ENCODE data around the gene CTNNA1. TPM values are rescaled to one million over a fixed set of nuclear protein-coding genes. Genes with fewer than 3 reads are reported as not detected.

CTNNA1 gene
- total RNA-seq, 1 experiment from 2014 or later = 734 TPM

DNA sequence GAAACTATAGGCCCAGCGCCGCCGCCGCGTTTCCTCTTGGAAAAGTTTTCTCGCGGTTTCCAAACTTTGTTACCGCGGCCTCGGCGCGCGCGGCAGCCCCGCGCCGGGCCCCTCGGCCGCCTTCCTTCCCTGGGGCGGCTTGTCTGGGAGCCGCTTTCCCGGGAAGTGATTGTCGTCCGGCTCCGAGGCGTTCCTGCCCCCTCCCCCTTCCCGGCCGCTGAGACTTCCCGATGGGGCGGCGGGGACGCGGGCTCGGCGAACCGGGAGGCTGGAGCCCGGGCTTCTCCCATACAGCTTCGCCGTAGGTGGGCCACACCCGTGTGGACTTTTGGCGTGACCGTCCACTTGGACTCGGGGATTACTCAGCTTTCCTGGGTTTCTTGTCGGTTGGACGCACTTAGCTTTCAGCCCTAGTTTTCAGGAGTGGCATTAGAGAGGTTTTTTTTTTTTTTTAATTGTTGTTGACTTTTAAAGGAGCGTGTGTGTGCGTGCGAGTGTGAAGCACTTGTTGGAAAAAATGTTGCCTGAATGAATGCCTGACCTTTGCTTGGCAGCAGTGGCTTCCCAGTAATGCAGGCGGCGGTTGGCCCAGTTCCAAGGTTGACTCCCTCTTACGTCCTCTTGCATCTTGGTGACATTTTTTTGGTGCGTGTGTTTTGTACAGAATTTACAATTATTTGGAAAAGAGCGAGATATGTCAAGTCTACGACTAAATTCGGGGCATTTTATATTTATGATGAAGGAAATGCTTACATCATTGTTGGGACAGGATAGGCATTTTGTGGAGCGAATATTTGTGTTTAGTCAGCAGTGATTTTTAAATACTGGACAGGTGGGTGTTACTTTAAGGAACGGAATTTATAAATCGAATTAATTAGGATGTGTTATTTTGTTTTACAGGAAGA, 821 bp downstream of the CTNNA1 start:
- peaks cover 74% of the 10 kb centered on the region for H3K36me3 Mint-ChIP-seq (ENCODE audit: insufficient read depth, unreplicated experiment)
- H3K4me1 Mint-ChIP-seq (ENCODE audit: low read depth, unreplicated experiment) = peaks cover 55% of the 10 kb centered on the region
- intact Hi-C loops (cut with micrococcal nuclease; ENCODE audit: unreplicated experiment) = loop anchor here (5.0 to 10.0 kb wide), 3 partner anchors 102 to 518 kb away; partner anchors contain the start of gene HSPA9
- peak overlapping the region; percentile 95 for H3K27ac Mint-ChIP-seq (ENCODE audit: unreplicated experiment)
- H3K4me3 Mint-ChIP-seq (ENCODE audit: low read depth, unreplicated experiment) = peak overlapping the region; percentile 89
- TF ChIP-seq, protein P1, sequence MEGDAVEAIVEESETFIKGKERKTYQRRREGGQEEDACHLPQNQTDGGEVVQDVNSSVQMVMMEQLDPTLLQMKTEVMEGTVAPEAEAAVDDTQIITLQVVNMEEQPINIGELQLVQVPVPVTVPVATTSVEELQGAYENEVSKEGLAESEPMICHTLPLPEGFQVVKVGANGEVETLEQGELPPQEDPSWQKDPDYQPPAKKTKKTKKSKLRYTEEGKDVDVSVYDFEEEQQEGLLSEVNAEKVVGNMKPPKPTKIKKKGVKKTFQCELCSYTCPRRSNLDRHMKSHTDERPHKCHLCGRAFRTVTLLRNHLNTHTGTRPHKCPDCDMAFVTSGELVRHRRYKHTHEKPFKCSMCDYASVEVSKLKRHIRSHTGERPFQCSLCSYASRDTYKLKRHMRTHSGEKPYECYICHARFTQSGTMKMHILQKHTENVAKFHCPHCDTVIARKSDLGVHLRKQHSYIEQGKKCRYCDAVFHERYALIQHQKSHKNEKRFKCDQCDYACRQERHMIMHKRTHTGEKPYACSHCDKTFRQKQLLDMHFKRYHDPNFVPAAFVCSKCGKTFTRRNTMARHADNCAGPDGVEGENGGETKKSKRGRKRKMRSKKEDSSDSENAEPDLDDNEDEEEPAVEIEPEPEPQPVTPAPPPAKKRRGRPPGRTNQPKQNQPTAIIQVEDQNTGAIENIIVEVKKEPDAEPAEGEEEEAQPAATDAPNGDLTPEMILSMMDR (IDR thresholded peaks at IDR 0.05; ENCODE audit: unreplicated experiment) = no peak
- CTCF ChIA-PET = interaction anchor here (1.8 kb wide), 1 partner anchor 29 kb away, joined by 5 read pairs; no protein-coding TSS in a partner anchor
- no peaks in the 10 kb centered on the region for H3K27me3 Mint-ChIP-seq (ENCODE audit: unreplicated experiment)
- BruUV-seq (replicated peaks) = TSS peak; percentile 63
- no peaks in the 10 kb centered on the region for H3K9me3 Mint-ChIP-seq (ENCODE audit: low read depth, unreplicated experiment)
- DNase-seq = peak; percentile 93

DNA sequence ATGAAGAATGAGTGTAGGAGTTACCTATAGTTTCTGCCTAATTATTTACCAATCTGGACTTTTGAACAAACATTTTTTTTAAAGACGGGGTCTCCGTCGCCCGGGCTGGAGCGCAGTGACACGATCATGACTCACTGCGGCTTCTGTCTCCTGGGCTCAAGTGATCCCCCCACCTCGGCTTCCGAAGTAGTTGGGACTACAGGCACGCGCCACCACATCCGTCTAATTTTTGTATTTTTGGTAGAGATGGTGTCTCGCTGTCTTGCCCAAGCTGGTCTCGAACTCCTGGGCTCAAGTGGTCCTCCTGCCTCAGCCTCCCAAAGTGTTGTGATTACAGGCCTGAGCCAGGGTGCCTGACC, 1.5 kb downstream of the CTNNA1 start:
- Mint-ChIP-seq H3K4me3 (ENCODE audit: low read depth, unreplicated experiment) (peak overlapping the region; percentile 89), H3K4me1 (ENCODE audit: low read depth, unreplicated experiment) (peaks cover 51% of the 10 kb centered on the region), H3K9me3 (ENCODE audit: low read depth, unreplicated experiment) (no peaks in the 10 kb centered on the region), H3K27ac (ENCODE audit: unreplicated experiment) (peak overlapping the region; percentile 95), H3K27me3 (ENCODE audit: unreplicated experiment) (no peaks in the 10 kb centered on the region), H3K36me3 (ENCODE audit: insufficient read depth, unreplicated experiment) (peaks cover 80% of the 10 kb centered on the region)
- no TSS peak for BruUV-seq (replicated peaks)
- TF ChIP-seq, protein P1 (IDR thresholded peaks at IDR 0.05; ENCODE audit: unreplicated experiment) = no peak
- DNase-seq = peak; percentile 60
- CTCF ChIA-PET = interaction anchor here (1.8 kb wide), 1 partner anchor 29 kb away, joined by 5 read pairs; no protein-coding TSS in a partner anchor
- intact Hi-C loops (cut with micrococcal nuclease; ENCODE audit: unreplicated experiment) = loop anchor here (5.0 to 10.0 kb wide), 3 partner anchors 102 to 518 kb away; partner anchors contain the start of gene HSPA9

DNA sequence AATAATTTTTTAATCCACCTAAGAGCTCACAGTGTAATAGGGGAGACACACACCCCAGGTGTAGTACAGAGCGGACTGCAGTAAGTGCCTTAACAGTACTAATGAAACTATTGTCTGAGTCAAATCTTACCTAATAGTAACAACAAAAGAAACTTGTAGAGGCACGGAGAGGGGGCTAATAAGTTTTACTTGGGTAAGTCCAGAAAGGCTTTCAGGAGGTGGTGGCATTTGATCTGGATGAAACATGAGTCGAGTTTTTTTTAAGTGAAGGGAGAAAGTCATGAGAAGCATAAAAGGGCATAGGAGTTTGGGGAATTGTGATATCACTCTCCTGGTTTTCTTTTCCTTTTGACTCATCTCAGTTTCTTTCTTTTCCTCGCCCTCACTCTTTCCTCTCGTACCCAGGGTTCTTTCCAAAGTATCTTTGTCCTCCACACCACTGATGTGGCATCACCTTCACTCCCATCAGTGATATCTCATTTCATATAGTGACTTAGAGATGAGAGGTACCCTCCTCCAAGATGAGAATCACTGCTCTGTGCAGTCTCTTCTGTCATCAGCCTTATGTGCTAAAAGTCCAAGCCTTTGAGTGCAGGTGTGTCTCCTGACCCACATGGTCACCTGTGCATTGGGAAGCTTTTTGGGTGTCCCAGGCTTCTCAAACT, 2.0 kb downstream of the CTNNA1 start:
- Mint-ChIP-seq H3K36me3 (ENCODE audit: insufficient read depth, unreplicated experiment) (peaks cover 82% of the 10 kb centered on the region), H3K27ac (ENCODE audit: unreplicated experiment) (peak overlapping the region; percentile 95), H3K27me3 (ENCODE audit: unreplicated experiment) (no peaks in the 10 kb centered on the region), H3K4me1 (ENCODE audit: low read depth, unreplicated experiment) (peaks cover 51% of the 10 kb centered on the region), H3K9me3 (ENCODE audit: low read depth, unreplicated experiment) (no peaks in the 10 kb centered on the region), H3K4me3 (ENCODE audit: low read depth, unreplicated experiment) (peak overlapping the region; percentile 89)
- CTCF ChIA-PET = interaction anchor here (0.7 to 1.8 kb wide), 3 partner anchors 30 to 104 kb away, joined by 3 to 7 read pairs (median 5); no protein-coding TSS in a partner anchor
- TF ChIP-seq, protein P1 (IDR thresholded peaks at IDR 0.05; ENCODE audit: unreplicated experiment) = no peak
- intact Hi-C loops (cut with micrococcal nuclease; ENCODE audit: unreplicated experiment) = loop anchor here (10.0 kb wide), 1 partner anchor 180 kb away; the partner anchor contains the start of gene HSPA9
- no peak for DNase-seq
- no TSS peak for BruUV-seq (replicated peaks)

DNA sequence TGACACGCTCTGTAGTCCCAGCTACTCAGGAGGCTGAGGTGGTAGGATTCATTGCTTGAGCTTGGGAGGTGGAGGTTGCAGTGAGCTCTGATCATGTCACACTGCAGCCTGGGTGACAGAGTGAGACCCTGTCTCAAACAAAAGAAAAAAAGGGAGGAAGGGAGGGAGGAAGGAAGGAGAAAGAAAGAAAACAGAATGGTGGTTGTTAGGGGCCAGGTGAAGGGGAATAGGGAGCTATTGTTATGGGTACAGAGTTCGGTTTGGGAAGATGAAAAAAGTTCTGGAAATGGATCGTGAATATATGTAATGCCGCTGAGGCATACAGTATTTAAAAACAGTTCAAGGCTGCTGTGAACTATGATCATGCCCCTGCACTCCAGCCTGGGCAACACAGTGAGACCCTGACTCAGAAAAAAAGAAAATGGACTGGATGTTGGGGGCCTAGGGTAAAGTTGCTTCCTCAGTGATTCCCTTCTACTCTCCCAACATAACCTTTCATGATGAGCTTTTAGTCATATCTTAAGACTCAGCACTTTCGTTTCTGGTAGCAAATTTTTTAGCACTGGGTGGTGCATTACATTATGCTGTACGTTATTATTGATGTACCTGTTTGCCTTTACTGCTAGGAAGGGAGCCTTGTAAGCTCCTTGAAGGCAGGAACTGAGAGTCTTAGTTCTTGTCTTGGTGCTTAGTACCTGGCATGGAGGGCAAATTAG, 4.0 kb downstream of the CTNNA1 start:
- Mint-ChIP-seq H3K27me3 (ENCODE audit: unreplicated experiment) (no peaks in the 10 kb centered on the region), H3K4me1 (ENCODE audit: low read depth, unreplicated experiment) (peaks cover 63% of the 10 kb centered on the region), H3K36me3 (ENCODE audit: insufficient read depth, unreplicated experiment) (peaks cover 96% of the 10 kb centered on the region), H3K4me3 (ENCODE audit: low read depth, unreplicated experiment) (peak overlapping the region; percentile 89), H3K27ac (ENCODE audit: unreplicated experiment) (peak overlapping the region; percentile 13), H3K9me3 (ENCODE audit: low read depth, unreplicated experiment) (no peaks in the 10 kb centered on the region)
- CTCF ChIA-PET = no interaction called here
- intact Hi-C loops (cut with micrococcal nuclease; ENCODE audit: unreplicated experiment) = loop anchor here (10.0 kb wide), 1 partner anchor 182 kb away; the partner anchor contains the start of gene HSPA9
- BruUV-seq (replicated peaks) = no TSS peak
- no peak for DNase-seq
- TF ChIP-seq, protein P1 (IDR thresholded peaks at IDR 0.05; ENCODE audit: unreplicated experiment) = no peak

Data from Calu3 (cell line).